Retinal pigment epithelial cell (primary cell): Measurements from ENCODE around the gene LAMB3.

Source experiments
- DNase-seq: peaks from one replicate; pipeline ENCODE4 v3.0.0-alpha.2; 2010; ENCODE audit warnings: low read depth
- H3K4me3 ChIP-seq: 2 replicates; pipeline ENCODE4 v1.5.1; 2011; ENCODE audit warnings: mild to moderate bottlenecking, low read length, control low read depth, moderate library complexity
- TF ChIP-seq, protein P1 (sequence below): conservative IDR thresholded peaks from 2 replicates; pipeline ENCODE4 v1.5.1; 2011; ENCODE audit warnings: low read depth, low read length, control low read depth, inconsistent platforms

The LAMB3 gene

DNA sequence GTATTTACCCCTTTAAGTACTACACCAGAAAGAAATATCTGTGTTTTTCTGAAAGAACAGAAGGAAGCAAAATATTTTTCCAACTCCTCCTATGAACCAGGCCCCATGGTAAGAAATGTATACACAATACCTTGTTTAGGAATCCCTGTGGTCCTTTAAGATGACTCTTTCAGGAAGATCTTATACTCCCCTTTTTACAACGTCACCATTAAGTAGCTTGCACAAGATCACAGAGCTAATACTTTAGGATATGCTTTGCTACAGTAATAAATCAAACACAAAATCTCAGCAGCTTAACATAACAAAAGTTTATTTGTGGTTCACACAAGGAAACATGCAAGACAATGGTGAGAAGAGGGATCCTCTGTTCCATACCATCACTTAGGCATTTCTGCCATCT is 8.8 kb upstream of the LAMB3 start:
- DNase-seq, result no peak
- TF ChIP-seq, protein P1, sequence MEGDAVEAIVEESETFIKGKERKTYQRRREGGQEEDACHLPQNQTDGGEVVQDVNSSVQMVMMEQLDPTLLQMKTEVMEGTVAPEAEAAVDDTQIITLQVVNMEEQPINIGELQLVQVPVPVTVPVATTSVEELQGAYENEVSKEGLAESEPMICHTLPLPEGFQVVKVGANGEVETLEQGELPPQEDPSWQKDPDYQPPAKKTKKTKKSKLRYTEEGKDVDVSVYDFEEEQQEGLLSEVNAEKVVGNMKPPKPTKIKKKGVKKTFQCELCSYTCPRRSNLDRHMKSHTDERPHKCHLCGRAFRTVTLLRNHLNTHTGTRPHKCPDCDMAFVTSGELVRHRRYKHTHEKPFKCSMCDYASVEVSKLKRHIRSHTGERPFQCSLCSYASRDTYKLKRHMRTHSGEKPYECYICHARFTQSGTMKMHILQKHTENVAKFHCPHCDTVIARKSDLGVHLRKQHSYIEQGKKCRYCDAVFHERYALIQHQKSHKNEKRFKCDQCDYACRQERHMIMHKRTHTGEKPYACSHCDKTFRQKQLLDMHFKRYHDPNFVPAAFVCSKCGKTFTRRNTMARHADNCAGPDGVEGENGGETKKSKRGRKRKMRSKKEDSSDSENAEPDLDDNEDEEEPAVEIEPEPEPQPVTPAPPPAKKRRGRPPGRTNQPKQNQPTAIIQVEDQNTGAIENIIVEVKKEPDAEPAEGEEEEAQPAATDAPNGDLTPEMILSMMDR, result no peak
- H3K4me3 ChIP-seq, result no peak overlapping the region

DNA sequence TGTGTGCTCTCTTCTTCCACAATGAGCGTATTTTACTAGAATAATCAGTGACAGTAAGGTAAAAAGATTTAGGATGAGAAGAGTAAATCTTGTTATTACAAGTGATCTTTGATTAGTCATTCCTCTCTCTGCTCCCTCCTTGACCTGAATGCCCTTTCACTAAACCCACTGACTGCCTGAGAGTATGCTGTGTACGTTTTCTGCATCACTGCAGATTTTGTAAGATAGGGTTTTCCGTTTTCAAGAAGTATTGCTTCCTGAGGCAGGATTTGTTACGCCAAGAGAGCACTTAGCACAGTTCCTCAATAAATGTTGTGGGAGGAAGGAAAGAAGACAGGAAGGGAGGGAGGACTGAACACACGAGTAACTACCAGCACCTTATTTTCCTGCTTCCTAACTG is 7.7 kb upstream of the LAMB3 start:
- H3K4me3 ChIP-seq, result no peak overlapping the region
- TF ChIP-seq, protein P1, result no peak
- DNase-seq, result no peak

DNA sequence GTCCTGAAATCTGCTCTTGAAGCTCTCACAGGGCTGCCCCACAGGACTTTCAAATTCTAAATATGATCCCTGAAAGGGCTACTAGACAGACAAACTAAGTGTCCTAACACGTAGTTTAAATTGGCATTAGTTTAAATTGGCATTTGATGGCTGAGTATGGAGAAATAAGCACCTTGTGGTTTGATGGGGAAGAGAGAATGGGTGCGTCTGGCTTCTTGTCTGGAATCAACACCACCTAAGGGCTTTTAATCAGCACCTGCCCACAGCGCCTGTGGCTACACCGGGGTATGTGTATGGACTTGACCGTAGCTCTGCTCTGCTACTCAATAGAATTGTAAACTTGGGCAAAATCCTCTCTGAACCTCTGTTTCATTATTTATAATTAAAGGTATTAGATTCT is 5.7 kb upstream of the LAMB3 start:
- TF ChIP-seq, protein P1, result no peak
- H3K4me3 ChIP-seq, result no peak overlapping the region
- DNase-seq, result no peak

DNA sequence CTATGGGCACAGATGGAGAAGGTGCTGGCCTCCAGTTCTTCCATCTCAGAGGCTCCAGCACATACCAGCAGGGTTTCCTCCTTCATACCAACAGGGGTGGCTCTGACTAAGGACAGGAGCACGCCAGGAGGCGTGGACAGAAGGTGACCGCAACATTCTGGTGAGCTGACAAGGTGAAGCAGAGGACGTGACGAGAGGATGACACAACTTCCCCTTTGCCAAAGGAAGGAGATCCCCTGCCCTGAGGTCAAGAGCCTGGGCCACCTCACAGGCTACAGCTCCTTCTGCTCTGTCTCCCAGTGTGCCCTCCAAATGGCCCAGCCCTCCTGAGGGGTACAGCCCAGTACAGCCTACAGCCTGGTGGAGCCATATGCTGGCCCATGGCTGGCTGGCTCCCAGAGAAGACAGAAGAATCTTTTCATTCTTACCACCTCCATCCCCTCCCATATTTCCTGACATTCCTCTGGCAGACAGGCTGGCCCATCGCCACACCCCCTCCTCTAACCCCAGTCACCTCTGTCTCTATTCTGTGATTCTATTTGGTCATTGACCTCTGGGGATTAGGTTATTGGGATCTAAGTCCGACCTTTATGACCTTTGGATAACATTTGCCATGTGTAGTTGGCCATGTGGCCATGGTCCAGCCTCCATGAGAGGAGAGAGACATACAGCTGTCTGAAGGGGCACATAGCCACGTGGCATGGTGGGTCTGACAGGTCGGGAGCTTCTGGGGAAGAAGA is 5.1 kb upstream of the LAMB3 start:
- H3K4me3 ChIP-seq, result no peak overlapping the region
- DNase-seq, result no peak
- TF ChIP-seq, protein P1, result no peak

DNA sequence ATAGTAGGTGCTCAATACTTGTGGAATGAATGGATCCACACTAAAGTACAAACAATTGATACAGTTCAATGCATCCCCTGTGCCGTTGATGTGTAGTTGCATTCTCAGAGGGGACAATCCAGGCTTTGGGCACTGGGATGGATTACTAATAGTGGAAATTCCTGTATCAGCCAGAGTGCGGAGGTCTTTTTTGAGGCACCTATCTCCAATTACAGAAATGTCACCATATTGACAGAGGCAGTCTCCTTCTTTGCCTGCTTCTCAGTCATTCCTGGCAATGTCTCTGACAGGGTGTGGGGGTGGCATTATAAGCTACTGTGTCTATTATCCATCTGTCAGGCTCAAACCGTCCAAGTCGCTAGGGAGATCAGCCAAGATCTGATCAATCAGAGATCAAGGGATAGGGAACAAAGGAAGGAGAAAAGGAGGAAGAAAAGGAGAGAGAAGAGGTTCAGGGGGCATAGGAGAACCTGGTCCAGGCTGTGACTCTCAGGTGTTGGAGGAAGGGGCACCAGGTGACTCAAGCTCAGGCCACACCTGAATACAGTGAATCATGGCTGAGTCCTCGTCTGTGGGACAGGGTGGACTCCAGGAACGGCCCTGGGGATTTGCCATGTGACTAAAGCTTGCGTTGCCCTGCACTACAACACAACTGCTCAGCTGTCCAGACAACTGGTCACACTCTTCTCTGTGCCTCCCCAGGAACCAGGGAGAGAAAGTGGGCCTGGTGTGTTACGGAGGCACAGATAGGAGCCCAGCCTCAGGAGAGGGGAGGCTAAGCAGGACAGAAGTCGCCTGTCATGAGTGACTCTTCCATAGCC is 3.4 kb upstream of the LAMB3 start:
- TF ChIP-seq, protein P1, result no peak
- DNase-seq, result no peak
- H3K4me3 ChIP-seq, result no peak overlapping the region

DNA sequence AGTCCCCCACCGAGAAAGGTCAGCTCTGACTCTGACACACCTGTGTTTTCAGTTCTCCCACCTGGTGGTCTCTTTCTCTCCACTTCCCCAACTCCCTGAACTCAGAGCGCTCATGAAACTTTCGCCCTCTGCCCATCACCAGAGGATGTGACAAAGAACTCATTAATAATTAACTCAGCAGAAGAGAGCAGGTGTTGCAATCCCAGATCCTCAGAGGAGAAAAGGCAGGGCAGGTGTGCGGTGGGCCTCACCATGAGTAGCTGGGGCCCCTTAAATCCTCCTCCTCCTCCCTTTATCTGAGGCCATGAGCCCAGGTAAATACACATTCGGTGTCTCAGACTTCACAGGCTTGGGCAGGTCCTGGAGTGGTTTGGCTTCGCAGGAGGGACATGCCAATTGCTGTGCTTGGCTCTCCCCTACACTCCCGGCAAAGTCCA is 1.7 kb upstream of the LAMB3 start:
- DNase-seq, result no peak
- no peak overlapping the region for H3K4me3 ChIP-seq
- TF ChIP-seq, protein P1, result no peak
